K562 (cell line): Measurements from ENCODE around the gene WDR46. TPM values are rescaled to one million over a fixed set of nuclear protein-coding genes. Genes with fewer than 3 reads are reported as not detected.
A peak's percentile ranks its signal among the peaks of the same experiment; 100 is the strongest.

ENCODE experiments used
- FOXJ3 ChIP-seq: sonication (generic); formaldehyde crosslinking; IDR thresholded peaks from 2 replicates; pipeline ENCODE4 v1.4.0; 2020; ENCODE audit warnings: mild to moderate bottlenecking, missing genetic modification reagents
- FOXK2 ChIP-seq, 2 experiments: fragments of 450-650 bp; IDR thresholded peaks in 1 of 2; conservative IDR thresholded peaks in 1 of 2; 2 replicates each; pipeline ENCODE4 v1.6.1; 2016; ENCODE audit warnings: low read depth in 2 of 2, mild to moderate bottlenecking in 1 of 2
- KDM5B ChIP-seq: fragments of 200-600 bp; sonication (generic); IDR thresholded peaks from 2 replicates; pipeline ENCODE4 v1.6.1; 2012; ENCODE audit warnings: low read depth, mild to moderate bottlenecking, moderate library complexity, low read length, control low read depth, inconsistent platforms; ENCODE audit not compliant: insufficient replicate concordance
- NBN ChIP-seq: fragments of 450-650 bp; IDR thresholded peaks from 2 replicates; pipeline ENCODE4 v1.6.1; 2016; ENCODE audit warnings: low read depth, mild to moderate bottlenecking
- NCOA1 ChIP-seq: fragments of 450-650 bp; IDR thresholded peaks from 2 replicates; pipeline ENCODE4 v1.6.1; 2016; ENCODE audit warnings: low read depth
- PHF8 ChIP-seq: fragments of 200-600 bp; sonication (generic); IDR thresholded peaks from 2 replicates; pipeline ENCODE4 v1.6.1; 2012; ENCODE audit warnings: mixed run types, mild to moderate bottlenecking, inconsistent platforms, low read length, moderate library complexity, borderline replicate concordance
- POLR2G ChIP-seq: fragments of 200-400 bp; formaldehyde crosslinking; IDR thresholded peaks from 2 replicates; pipeline ENCODE4 v1.6.1; 2017; ENCODE audit warnings: low read depth, mild to moderate bottlenecking, antibody characterized with exemption, low read length, moderate library complexity
- POLR3A ChIP-seq: IDR thresholded peaks from 2 replicates; pipeline ENCODE4 v1.6.1; 2011; ENCODE audit warnings: borderline replicate concordance, mild to moderate bottlenecking, moderate library complexity; ENCODE audit not compliant: insufficient read length, insufficient read depth; ENCODE audit errors: extremely low read depth
- RFX7 ChIP-seq: fragments of 250-450 bp; sonication (Bioruptor Pico); IDR thresholded peaks from 2 replicates; pipeline ENCODE4 v1.5.1; 2021; ENCODE audit warnings: mild to moderate bottlenecking
- SMARCA5 ChIP-seq: fragments of 450-650 bp; IDR thresholded peaks from 2 replicates; pipeline ENCODE4 v1.6.1; 2016
- SP2 ChIP-seq: IDR thresholded peaks from 2 replicates; pipeline ENCODE4 v1.6.1; 2011; ENCODE audit warnings: mild to moderate bottlenecking, low read depth, low read length, moderate library complexity; ENCODE audit not compliant: poor library complexity, severe bottlenecking; ENCODE audit errors: extremely low read depth
- ZNF133 ChIP-seq: fragments of 250-450 bp; sonication (Bioruptor Pico); IDR thresholded peaks from 2 replicates; pipeline ENCODE4 v1.4.0; 2020; ENCODE audit warnings: mild to moderate bottlenecking
- ZNF23 ChIP-seq: fragments of 250-450 bp; sonication (Bioruptor Pico); IDR thresholded peaks from 2 replicates; pipeline ENCODE4 v1.4.0; 2020; ENCODE audit warnings: mild to moderate bottlenecking
- polyA plus RNA-seq, 8 experiments: library from polyadenylated mRNA; depleted of rRNA in 4 of 8; stranded (reverse) in 5 of 8; unstranded in 3 of 8; fragments of >200 nt; fragmentation: Nextera tagmentation in 2 of 8; fragmentation: Illumina TruSeq in 1 of 8; extraction: Ambion mirVana in 2 of 8; extraction: Trizol in 1 of 8; gene quantifications; 2 replicates each; pipeline versions ENCODE4 v1.2.1 to v1.2.3, GENCODE V29; 2011 to 2014; ENCODE audit warnings: inconsistent platforms in 1 of 8, missing spikeins in 1 of 8
- total RNA-seq, 7 experiments: library from RNA; depleted of rRNA in 6 of 7; stranded (reverse); fragments of >200 nt in 6 of 7; fragmentation: Illumina TruSeq in 2 of 7; extraction: Trizol in 2 of 7; gene quantifications; 2 replicates each; pipeline versions ENCODE4 v1.2.1 to v1.2.3, GENCODE V29; 2011 to 2021; ENCODE audit warnings: low replicate concordance in 1 of 7
- TF ChIP-seq, protein P1 (sequence below): fragments of 250-450 bp; sonication (Bioruptor Pico); IDR thresholded peaks from 2 replicates; pipeline ENCODE4 v1.5.0; 2021
- TF ChIP-seq, protein P2 (sequence below), 2 experiments: fragments of 200-800 bp in 1 of 2; sonication (Bioruptor generic) in 1 of 2; sonication (generic) in 1 of 2; formaldehyde crosslinking in 1 of 2; IDR thresholded peaks in 1 of 2; conservative IDR thresholded peaks in 1 of 2; 2 replicates each; pipeline versions ENCODE4 v1.5.0 to v1.6.1; 2016 to 2020; ENCODE audit warnings: missing compliant biosample characterization in 1 of 2, missing genetic modification characterization in 1 of 2, missing genetic modification reagents in 1 of 2
- TF ChIP-seq, protein P3 (sequence below): sonication (generic); formaldehyde crosslinking; IDR thresholded peaks from 2 replicates; pipeline ENCODE4 v1.8.0; 2022; ENCODE audit warnings: mild to moderate bottlenecking, missing genetic modification reagents

The WDR46 gene
- total and polyA plus RNA-seq, 9 of the 15 experiments (the other 6 are each of a cell fraction or from before 2014, with no cell fraction given), result 8.9 to 146 (median 93.1) TPM

DNA sequence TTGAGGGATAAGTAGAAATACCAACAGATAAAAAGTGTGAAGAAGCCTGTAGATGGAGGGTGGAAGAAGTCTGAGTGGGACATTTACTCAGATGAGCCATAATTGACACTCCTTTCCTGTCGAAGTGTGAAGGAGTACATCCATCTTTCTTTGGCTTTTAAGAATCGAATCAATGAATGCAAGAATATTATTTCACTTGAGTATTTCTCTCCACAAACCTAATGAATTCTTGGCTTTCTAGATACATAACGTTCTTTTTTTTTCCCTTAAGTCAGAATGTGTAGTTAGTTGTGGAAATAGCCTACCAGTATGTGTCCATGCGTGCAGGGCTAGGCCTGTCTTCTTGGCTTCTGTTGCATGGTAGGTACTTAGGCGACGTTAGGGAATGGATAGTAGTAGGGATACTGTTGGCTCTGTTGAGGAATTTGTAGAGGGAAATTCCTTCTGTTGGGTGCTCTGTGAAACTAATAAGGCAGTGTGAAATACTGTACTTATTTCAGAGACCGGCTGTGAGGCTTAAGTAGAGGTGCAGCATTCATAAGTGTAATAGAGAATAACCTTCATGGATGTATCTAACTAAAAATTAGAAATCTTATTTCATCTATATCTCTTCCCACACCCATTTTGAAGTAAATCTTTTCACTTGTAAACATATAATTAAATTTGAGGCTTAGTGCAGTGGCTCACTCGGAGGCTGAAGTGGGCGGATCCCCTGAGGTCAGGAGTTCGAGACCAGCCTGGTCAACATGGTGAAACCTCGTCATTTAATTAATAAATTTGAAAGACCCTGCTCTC is 15.7 kb downstream of the WDR46 start (continued):
- TF ChIP-seq FOXK2 (conservative IDR thresholded peaks at IDR 0.05 in 1 of 2, IDR thresholded peaks at IDR 0.05 in 1 of 2; ENCODE audit: low read depth in 2 of 2) (no peak), ZNF133 (CRISPR knock-in tag) (no peak), FOXJ3 (CRISPR knock-in tag) (no peak), NCOA1 (no peak), RFX7 (peak; percentile 44; the same call in 1 of the 2 replicates), ZNF23 (no peak), SP2 (no peak), SMARCA5 (no peak), NBN (no peak), POLR3A (no peak), POLR2G (peak; percentile 27; the same call in 1 of the 2 replicates), KDM5B (peak; percentile 3), PHF8 (no peak)
- TF ChIP-seq, protein P1, sequence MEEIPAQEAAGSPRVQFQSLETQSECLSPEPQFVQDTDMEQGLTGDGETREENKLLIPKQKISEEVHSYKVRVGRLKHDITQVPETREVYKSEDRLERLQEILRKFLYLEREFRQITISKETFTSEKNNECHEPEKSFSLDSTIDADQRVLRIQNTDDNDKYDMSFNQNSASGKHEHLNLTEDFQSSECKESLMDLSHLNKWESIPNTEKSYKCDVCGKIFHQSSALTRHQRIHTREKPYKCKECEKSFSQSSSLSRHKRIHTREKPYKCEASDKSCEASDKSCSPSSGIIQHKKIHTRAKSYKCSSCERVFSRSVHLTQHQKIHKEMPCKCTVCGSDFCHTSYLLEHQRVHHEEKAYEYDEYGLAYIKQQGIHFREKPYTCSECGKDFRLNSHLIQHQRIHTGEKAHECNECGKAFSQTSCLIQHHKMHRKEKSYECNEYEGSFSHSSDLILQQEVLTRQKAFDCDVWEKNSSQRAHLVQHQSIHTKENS (CRISPR knock-in tag), result no peak
- TF ChIP-seq, protein P2, sequence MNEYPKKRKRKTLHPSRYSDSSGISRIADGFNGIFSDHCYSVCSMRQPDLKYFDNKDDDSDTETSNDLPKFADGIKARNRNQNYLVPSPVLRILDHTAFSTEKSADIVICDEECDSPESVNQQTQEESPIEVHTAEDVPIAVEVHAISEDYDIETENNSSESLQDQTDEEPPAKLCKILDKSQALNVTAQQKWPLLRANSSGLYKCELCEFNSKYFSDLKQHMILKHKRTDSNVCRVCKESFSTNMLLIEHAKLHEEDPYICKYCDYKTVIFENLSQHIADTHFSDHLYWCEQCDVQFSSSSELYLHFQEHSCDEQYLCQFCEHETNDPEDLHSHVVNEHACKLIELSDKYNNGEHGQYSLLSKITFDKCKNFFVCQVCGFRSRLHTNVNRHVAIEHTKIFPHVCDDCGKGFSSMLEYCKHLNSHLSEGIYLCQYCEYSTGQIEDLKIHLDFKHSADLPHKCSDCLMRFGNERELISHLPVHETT (CRISPR knock-in tag; conservative IDR thresholded peaks at IDR 0.05 in 1 of 2, IDR thresholded peaks at IDR 0.05 in 1 of 2), result no peak
- TF ChIP-seq, protein P3, sequence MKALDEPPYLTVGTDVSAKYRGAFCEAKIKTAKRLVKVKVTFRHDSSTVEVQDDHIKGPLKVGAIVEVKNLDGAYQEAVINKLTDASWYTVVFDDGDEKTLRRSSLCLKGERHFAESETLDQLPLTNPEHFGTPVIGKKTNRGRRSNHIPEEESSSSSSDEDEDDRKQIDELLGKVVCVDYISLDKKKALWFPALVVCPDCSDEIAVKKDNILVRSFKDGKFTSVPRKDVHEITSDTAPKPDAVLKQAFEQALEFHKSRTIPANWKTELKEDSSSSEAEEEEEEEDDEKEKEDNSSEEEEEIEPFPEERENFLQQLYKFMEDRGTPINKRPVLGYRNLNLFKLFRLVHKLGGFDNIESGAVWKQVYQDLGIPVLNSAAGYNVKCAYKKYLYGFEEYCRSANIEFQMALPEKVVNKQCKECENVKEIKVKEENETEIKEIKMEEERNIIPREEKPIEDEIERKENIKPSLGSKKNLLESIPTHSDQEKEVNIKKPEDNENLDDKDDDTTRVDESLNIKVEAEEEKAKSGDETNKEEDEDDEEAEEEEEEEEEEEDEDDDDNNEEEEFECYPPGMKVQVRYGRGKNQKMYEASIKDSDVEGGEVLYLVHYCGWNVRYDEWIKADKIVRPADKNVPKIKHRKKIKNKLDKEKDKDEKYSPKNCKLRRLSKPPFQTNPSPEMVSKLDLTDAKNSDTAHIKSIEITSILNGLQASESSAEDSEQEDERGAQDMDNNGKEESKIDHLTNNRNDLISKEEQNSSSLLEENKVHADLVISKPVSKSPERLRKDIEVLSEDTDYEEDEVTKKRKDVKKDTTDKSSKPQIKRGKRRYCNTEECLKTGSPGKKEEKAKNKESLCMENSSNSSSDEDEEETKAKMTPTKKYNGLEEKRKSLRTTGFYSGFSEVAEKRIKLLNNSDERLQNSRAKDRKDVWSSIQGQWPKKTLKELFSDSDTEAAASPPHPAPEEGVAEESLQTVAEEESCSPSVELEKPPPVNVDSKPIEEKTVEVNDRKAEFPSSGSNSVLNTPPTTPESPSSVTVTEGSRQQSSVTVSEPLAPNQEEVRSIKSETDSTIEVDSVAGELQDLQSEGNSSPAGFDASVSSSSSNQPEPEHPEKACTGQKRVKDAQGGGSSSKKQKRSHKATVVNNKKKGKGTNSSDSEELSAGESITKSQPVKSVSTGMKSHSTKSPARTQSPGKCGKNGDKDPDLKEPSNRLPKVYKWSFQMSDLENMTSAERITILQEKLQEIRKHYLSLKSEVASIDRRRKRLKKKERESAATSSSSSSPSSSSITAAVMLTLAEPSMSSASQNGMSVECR, result no peak
